NT2/D1 (cell line): ENCODE results near the gene VWCE.

Experiments
- SUZ12 ChIP-seq: IDR thresholded peaks from 2 replicates; pipeline ENCODE4 v1.6.1; 2011; ENCODE audit not compliant: insufficient read length, insufficient read depth; ENCODE audit errors: extremely low read depth
- ZNF274 ChIP-seq: IDR thresholded peaks from 2 replicates; pipeline ENCODE4 v1.6.1; 2011; ENCODE audit warnings: mild to moderate bottlenecking, low read depth, low read length

- TF ChIP-seq SUZ12 = no peak
- no peak for TF ChIP-seq ZNF274
Measured at GRCh38 chr11:61277186-61278000, 17.7 kb downstream of the VWCE start.
